RWPE2 (cell line): ENCODE data around the gene MAPKBP1.

Experiments used
- ATAC-seq: fragments of 200-7000 bp; cut with Tn5 transposase; 3 replicates; pipeline ENCODE4 v1.9.1; 2021; ENCODE audit warnings: low read depth
- DNase-seq: peaks from one replicate; pipeline ENCODE4 v3.0.0-alpha.2; 2020; ENCODE audit warnings: low spot score
- H3K27ac ChIP-seq: fragments of 450-650 bp; 2 replicates; pipeline ENCODE4 v1.5.1; 2017; ENCODE audit warnings: mild to moderate bottlenecking; ENCODE audit not compliant: poor library complexity, severe bottlenecking
- H3K27me3 ChIP-seq: fragments of 250-450 bp; sonication (Bioruptor Pico); 2 replicates; pipeline ENCODE4 v1.5.1; 2021; ENCODE audit warnings: mild to moderate bottlenecking, moderate library complexity; ENCODE audit not compliant: insufficient read depth, poor library complexity, severe bottlenecking
- H3K36me3 ChIP-seq: fragments of 250-450 bp; sonication (Bioruptor Pico); 2 replicates; pipeline ENCODE4 v1.5.1; 2020; ENCODE audit warnings: low read depth, mild to moderate bottlenecking, moderate library complexity
- H3K4me1 ChIP-seq: fragments of 250-450 bp; sonication (Bioruptor Pico); 2 replicates; pipeline ENCODE4 v1.5.1; 2021; ENCODE audit warnings: mild to moderate bottlenecking, moderate library complexity; ENCODE audit not compliant: insufficient read depth, poor library complexity, severe bottlenecking
- H3K4me3 ChIP-seq: fragments of 250-450 bp; sonication (Bioruptor Pico); 2 replicates; pipeline ENCODE4 v1.5.1; 2021; ENCODE audit warnings: mild to moderate bottlenecking, moderate library complexity; ENCODE audit not compliant: severe bottlenecking
- H3K9me3 ChIP-seq: fragments of 250-450 bp; sonication (Bioruptor Pico); 2 replicates; pipeline ENCODE4 v1.5.1; 2021; ENCODE audit warnings: mild to moderate bottlenecking, moderate library complexity; ENCODE audit not compliant: severe bottlenecking
- TF ChIP-seq, protein P1 (sequence below): fragments of 450-650 bp; IDR thresholded peaks from one replicate; pipeline ENCODE4 v1.5.1; 2017; ENCODE audit warnings: mild to moderate bottlenecking, moderate library complexity; ENCODE audit not compliant: poor library complexity, severe bottlenecking

The MAPKBP1 gene

DNA sequence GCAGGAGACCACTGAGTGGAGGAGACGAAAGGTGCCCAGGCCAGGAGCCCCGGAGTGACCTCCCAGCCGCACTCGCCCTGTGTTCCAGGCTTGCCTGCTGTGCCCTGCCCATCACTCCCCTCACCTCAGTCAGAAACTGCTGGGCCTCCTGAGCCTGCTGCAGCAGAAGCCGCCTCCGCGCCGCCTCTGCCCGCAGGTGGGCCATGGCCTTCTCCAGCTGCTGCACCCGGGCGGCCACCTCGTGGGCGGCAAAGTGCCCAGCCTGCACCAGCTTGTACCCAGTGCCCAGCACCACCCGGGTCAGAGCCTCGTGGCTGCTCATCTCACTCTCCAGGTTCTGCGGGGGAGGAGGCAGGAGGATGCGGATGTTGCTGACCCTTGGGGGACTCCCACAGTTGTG, 82.0 kb downstream of the MAPKBP1 start:
- no peak overlapping the region for H3K4me3 ChIP-seq
- no peaks in the 10 kb centered on the region for H3K4me1 ChIP-seq
- ATAC-seq: no peak
- TF ChIP-seq, protein P1, sequence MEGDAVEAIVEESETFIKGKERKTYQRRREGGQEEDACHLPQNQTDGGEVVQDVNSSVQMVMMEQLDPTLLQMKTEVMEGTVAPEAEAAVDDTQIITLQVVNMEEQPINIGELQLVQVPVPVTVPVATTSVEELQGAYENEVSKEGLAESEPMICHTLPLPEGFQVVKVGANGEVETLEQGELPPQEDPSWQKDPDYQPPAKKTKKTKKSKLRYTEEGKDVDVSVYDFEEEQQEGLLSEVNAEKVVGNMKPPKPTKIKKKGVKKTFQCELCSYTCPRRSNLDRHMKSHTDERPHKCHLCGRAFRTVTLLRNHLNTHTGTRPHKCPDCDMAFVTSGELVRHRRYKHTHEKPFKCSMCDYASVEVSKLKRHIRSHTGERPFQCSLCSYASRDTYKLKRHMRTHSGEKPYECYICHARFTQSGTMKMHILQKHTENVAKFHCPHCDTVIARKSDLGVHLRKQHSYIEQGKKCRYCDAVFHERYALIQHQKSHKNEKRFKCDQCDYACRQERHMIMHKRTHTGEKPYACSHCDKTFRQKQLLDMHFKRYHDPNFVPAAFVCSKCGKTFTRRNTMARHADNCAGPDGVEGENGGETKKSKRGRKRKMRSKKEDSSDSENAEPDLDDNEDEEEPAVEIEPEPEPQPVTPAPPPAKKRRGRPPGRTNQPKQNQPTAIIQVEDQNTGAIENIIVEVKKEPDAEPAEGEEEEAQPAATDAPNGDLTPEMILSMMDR: no peak
- no peak for DNase-seq
- no peaks in the 10 kb centered on the region for H3K27me3 ChIP-seq
- H3K36me3 ChIP-seq: no peaks in the 10 kb centered on the region
- H3K9me3 ChIP-seq: no peaks in the 10 kb centered on the region
- no peak overlapping the region for H3K27ac ChIP-seq

DNA sequence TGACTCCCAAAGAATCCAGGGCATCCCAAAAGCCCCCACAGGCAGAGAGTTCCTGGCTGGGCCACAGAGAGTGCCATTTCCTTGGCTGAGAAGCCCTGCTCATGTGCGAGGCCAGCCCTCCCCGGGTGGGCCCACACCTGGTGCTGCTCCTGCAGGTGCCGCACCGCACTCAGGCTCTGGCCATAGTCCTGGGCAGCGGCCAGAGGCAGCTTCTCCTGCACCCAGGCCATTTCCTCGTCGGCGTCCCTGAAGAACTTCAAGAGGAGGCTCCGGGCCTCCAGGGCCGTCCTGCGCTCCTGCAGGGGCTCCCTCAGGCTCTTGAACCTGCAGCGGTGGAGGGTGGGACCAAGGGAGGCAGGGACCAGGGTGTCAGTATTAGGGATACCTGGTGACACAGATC, 82.4 kb downstream of the MAPKBP1 start:
- no peak for DNase-seq
- Histone ChIP-seq H3K4me1 (no peaks in the 10 kb centered on the region), H3K27me3 (no peaks in the 10 kb centered on the region), H3K36me3 (no peaks in the 10 kb centered on the region), H3K9me3 (no peaks in the 10 kb centered on the region), H3K27ac (no peak overlapping the region), H3K4me3 (no peak overlapping the region)
- TF ChIP-seq, protein P1: no peak
- ATAC-seq: no peak

DNA sequence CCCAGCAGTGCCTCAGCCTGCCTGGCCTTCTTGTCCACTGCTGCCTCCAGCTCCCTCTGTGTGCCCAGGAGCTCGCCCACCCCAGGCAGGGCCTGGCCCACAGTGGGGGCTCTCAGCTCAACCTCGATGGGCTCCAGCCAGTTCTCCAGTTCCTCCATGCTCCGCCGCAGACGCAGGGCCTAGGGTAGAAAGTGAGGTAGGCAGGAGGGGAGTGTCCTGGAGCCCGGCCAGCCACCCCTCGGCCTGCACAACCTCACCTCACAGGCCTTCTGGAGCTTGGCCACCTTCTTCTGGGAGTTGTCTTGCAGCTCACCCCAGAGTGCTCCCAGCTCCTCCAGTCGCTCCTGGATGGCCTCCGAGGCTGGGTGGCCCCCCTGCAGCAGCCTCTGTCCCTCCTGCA, 83.0 kb downstream of the MAPKBP1 start:
- H3K27me3 ChIP-seq: no peaks in the 10 kb centered on the region
- TF ChIP-seq, protein P1: no peak
- no peak overlapping the region for H3K4me3 ChIP-seq
- H3K9me3 ChIP-seq: no peaks in the 10 kb centered on the region
- no peak for ATAC-seq
- no peaks in the 10 kb centered on the region for H3K36me3 ChIP-seq
- H3K27ac ChIP-seq: no peak overlapping the region
- no peaks in the 10 kb centered on the region for H3K4me1 ChIP-seq
- DNase-seq: no peak

DNA sequence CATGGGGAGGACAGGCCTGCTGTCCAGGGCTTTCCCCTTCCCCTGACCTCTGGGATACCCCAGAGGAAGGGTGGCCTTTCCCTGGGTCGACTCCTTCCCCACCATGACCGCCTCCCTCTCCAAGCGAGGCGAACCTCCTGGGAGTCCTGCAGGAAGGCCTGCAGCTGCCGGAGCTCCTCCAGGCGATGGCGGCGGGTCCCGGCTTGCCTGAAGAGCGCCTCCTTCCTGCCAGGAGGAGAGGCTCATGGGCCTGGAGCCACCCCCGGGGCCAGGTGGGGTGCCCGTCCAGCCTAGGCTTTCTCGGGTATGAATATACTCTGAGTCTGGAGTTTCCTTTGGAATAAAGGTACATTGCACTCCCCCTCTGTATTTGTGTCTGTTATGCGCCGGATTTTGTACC, 84.5 kb downstream of the MAPKBP1 start:
- Histone ChIP-seq H3K27me3 (no peaks in the 10 kb centered on the region), H3K4me1 (no peaks in the 10 kb centered on the region), H3K36me3 (no peaks in the 10 kb centered on the region), H3K4me3 (no peak overlapping the region), H3K9me3 (no peaks in the 10 kb centered on the region), H3K27ac (no peak overlapping the region)
- TF ChIP-seq, protein P1: no peak
- no peak for DNase-seq
- ATAC-seq: no peak

DNA sequence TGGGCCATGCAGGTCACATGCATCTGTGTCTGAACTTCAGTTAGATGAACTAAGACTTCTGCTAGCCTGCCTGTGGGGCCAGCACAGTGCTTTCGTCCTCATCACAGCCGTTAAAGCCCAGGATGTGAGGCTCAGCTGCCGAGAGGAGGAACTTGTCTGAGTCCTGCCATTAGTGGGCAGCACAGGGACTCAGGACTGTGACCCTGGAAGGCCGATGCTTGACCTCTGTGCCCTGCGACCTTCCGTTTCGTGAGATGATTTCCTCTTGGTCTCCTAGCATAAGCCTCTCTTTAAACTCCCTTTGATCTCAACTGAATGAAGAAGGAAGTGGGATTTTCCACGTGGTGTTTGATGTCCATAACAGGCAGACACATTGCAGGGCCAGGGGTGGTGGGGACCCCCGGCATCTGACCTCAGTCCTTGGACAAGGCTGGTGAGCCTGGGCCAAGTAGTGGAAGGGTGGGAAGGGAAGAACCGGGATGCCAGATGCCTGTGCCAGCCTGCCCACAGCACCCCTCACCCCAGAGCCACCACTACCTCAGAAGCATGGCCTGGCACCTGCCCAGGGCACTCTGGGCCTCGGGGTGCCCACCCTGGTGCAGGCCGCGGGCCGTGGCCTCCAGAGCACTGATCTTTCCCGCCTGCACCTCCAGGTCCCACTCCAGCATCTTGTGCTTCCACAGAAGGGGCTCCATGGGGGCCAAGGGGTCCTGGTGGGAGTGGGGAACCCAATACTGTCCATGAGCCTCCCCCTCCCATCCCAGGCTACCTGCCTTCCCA, 86.0 kb downstream of the MAPKBP1 start:
- no peak for ATAC-seq
- no peaks in the 10 kb centered on the region for H3K27me3 ChIP-seq
- no peaks in the 10 kb centered on the region for H3K36me3 ChIP-seq
- TF ChIP-seq, protein P1: no peak
- no peaks in the 10 kb centered on the region for H3K4me1 ChIP-seq
- no peak overlapping the region for H3K27ac ChIP-seq
- H3K4me3 ChIP-seq: no peak overlapping the region
- H3K9me3 ChIP-seq: no peaks in the 10 kb centered on the region
- DNase-seq: no peak
